HCT116 (cell line): ENCODE data around the gene ANXA7. TPM values are rescaled to one million over a fixed set of nuclear protein-coding genes. Genes with fewer than 3 reads are reported as not detected.

Experiments used
- ATAC-seq: fragments of 200-7000 bp; cut with Tn5 transposase; 2 replicates; pipeline ENCODE4 v1.9.1; 2020; ENCODE audit warnings: mild to moderate bottlenecking, moderate library complexity
- BruUV-seq: library from RNA; stranded (reverse); fragments of 400-500 nt; replicated peaks from 2 replicates; lab custom pipeline; 2021; lab: Mats Ljungman, UMichigan
- CTCF ChIA-PET: fragments of 300-600 bp; sonication (Branson Sonifier 250); formaldehyde crosslinking; loops from one replicate; lab custom pipeline; 2021; ENCODE audit warnings: antibody characterized with exemption; lab: Charles Lee
- POLR2A ChIA-PET: fragments of 300-600, 350-600 bp; sonication (Branson Sonifier 250); formaldehyde crosslinking; loops from one replicate; lab custom pipeline; 2021; ENCODE audit warnings: antibody characterized with exemption; lab: Charles Lee
- RAD21 ChIA-PET, 2 experiments: fragments of 300-600 bp; sonication (Branson Sonifier 250); formaldehyde crosslinking; loops; one replicate each; lab custom pipeline; 2023; ENCODE audit warnings: low total read pairs in 2 of 2; ENCODE audit not compliant: uncharacterized antibody in 2 of 2, unreplicated experiment in 2 of 2, low non-redundant PET in 1 of 2; lab: Charles Lee
- DNase-seq: peaks from one replicate; pipeline ENCODE4 v3.0.0-alpha.2; 2010; ENCODE audit warnings: low read depth, low spot score
- H2AFZ ChIP-seq: fragments of 200-600 bp; shearing (Covaris generic), sonication (generic); 2 replicates; pipeline ENCODE4 v1.6.1; 2017; ENCODE audit warnings: low read depth, mixed run types, mixed read lengths, antibody characterized with exemption, low read length; ENCODE audit not compliant: poor library complexity, severe bottlenecking
- H3K27ac ChIP-seq: 2 replicates; pipeline ENCODE4 v1.5.1; 2012; ENCODE audit warnings: low read depth, low read length
- H3K27me3 ChIP-seq: fragments of 200-600 bp; sonication (generic); 2 replicates; pipeline ENCODE4 v1.6.1; 2016; ENCODE audit warnings: mixed run types, low read length, mixed read lengths; ENCODE audit not compliant: insufficient read depth
- H3K36me3 ChIP-seq, 2 experiments: fragments of 200-500 bp in 1 of 2; fragments of 200-600 bp in 1 of 2; sonication (Bioruptor generic) in 1 of 2; sonication (generic) in 1 of 2; 2 replicates each; pipeline versions ENCODE4 v1.5.1 to v1.6.1; 2014 to 2016; ENCODE audit warnings: low read length in 2 of 2, inconsistent platforms in 1 of 2, mixed read lengths in 1 of 2, mixed run types in 1 of 2; ENCODE audit not compliant: insufficient read depth in 2 of 2, control insufficient read depth in 1 of 2
- H3K4me1 ChIP-seq, 2 experiments: fragments of 200-600 bp in 1 of 2; sonication (generic) in 1 of 2; 2 replicates each; pipeline versions ENCODE4 v1.5.1 to v1.6.1; 2012 to 2017; ENCODE audit warnings: low read length in 2 of 2, inconsistent platforms in 1 of 2, mild to moderate bottlenecking in 1 of 2, mixed read lengths in 1 of 2, mixed run types in 1 of 2, moderate library complexity in 1 of 2; ENCODE audit not compliant: insufficient read depth in 2 of 2, control insufficient read depth in 1 of 2
- H3K4me2 ChIP-seq: fragments of 200-600 bp; sonication (generic); 2 replicates; pipeline ENCODE4 v1.6.1; 2017; ENCODE audit warnings: mixed run types, low read length, mixed read lengths
- H3K4me3 ChIP-seq, 2 experiments: fragments of 200-600 bp in 1 of 2; sonication (generic) in 1 of 2; replicated peaks in 1 of 2; 2 replicates each; pipeline ENCODE4 v1.5.1; 2011 to 2016; ENCODE audit warnings: low read length in 2 of 2, control low read depth in 1 of 2, low read depth in 1 of 2, mild to moderate bottlenecking in 1 of 2, mixed read lengths in 1 of 2, mixed run types in 1 of 2
- H3K79me2 ChIP-seq: fragments of 200-600 bp; sonication (generic); 2 replicates; pipeline ENCODE4 v1.6.1; 2017; ENCODE audit warnings: mild to moderate bottlenecking, mixed run types, low read length, moderate library complexity, mixed read lengths; ENCODE audit not compliant: insufficient read depth
- H3K9ac ChIP-seq: fragments of 200-600 bp; sonication (generic); 2 replicates; pipeline ENCODE4 v1.6.1; 2016; ENCODE audit warnings: low read length, mixed read lengths
- H3K9me2 ChIP-seq: fragments of 200-600 bp; sonication (generic), shearing (Covaris generic); 2 replicates; pipeline ENCODE4 v1.6.1; 2017; ENCODE audit warnings: mixed run types, mild to moderate bottlenecking, moderate library complexity; ENCODE audit not compliant: insufficient read depth
- H3K9me3 ChIP-seq, 2 experiments: fragments of 200-500 bp in 1 of 2; fragments of 200-600 bp in 1 of 2; sonication (Bioruptor generic) in 1 of 2; sonication (generic) in 1 of 2; 2 replicates each; pipeline ENCODE4 v1.6.1; 2014 to 2017; ENCODE audit warnings: low read length in 2 of 2, mixed read lengths in 2 of 2, inconsistent platforms in 1 of 2, low read depth in 1 of 2, mild to moderate bottlenecking in 1 of 2, mixed run types in 1 of 2, moderate library complexity in 1 of 2; ENCODE audit not compliant: control insufficient read depth in 1 of 2, insufficient read depth in 1 of 2
- H4K20me1 ChIP-seq: fragments of 200-600 bp; sonication (generic), shearing (Covaris generic); 2 replicates; pipeline ENCODE4 v1.6.1; 2017; ENCODE audit warnings: mixed run types, mild to moderate bottlenecking, moderate library complexity; ENCODE audit not compliant: insufficient read depth
- CBX3 ChIP-seq: IDR thresholded peaks from 2 replicates; pipeline ENCODE4 v1.6.1; 2012; ENCODE audit warnings: low read depth
- CTCF ChIP-seq, 3 experiments: fragments of 200-600 bp in 1 of 3; sonication (generic) in 1 of 3; IDR thresholded peaks in 2 of 3; conservative IDR thresholded peaks in 1 of 3; 2 replicates each; pipeline ENCODE4 v1.5.1; 2012 to 2017; ENCODE audit warnings: low read depth in 2 of 3, low read length in 2 of 3, antibody characterized with exemption in 1 of 3, borderline replicate concordance in 1 of 3, control low read depth in 1 of 3, mild to moderate bottlenecking in 1 of 3, mixed read lengths in 1 of 3, mixed run types in 1 of 3, moderate library complexity in 1 of 3; ENCODE audit not compliant: insufficient read depth in 1 of 3
- EGR1 ChIP-seq: IDR thresholded peaks from 2 replicates; pipeline ENCODE4 v1.6.1; 2012; ENCODE audit warnings: low read depth
- EZH2 ChIP-seq: fragments of 200-600 bp; sonication (generic); IDR thresholded peaks from 2 replicates; pipeline ENCODE4 v1.6.1; 2017; ENCODE audit warnings: antibody characterized with exemption, mixed run types
- EZH2phosphoT487 ChIP-seq: fragments of 200-600 bp; IDR thresholded peaks from 2 replicates; pipeline ENCODE4 v1.6.1; 2018; ENCODE audit warnings: antibody characterized with exemption, borderline replicate concordance
- FOSL1 ChIP-seq: IDR thresholded peaks from 2 replicates; pipeline ENCODE4 v1.6.1; 2012; ENCODE audit warnings: low read depth
- MAX ChIP-seq: IDR thresholded peaks from 2 replicates; pipeline ENCODE4 v1.6.1; 2012
- POLR2A ChIP-seq: IDR thresholded peaks from 2 replicates; pipeline ENCODE4 v1.7.0; 2011; ENCODE audit warnings: borderline replicate concordance; ENCODE audit not compliant: insufficient read depth, insufficient read length; ENCODE audit errors: extremely low read depth
- POLR2AphosphoS5 ChIP-seq: IDR thresholded peaks from 2 replicates; pipeline ENCODE4 v1.6.1; 2011; ENCODE audit warnings: mild to moderate bottlenecking, low read depth, low read length, moderate library complexity
- REST ChIP-seq: IDR thresholded peaks from 2 replicates; pipeline ENCODE4 v1.6.1; 2012; ENCODE audit warnings: low read depth
- SIN3A ChIP-seq: IDR thresholded peaks from 2 replicates; pipeline ENCODE4 v1.6.1; 2012; ENCODE audit warnings: low read depth
- SP1 ChIP-seq: IDR thresholded peaks from 2 replicates; pipeline ENCODE4 v1.6.1; 2012; ENCODE audit warnings: low read depth
- TCF7L2 ChIP-seq: IDR thresholded peaks from 2 replicates; pipeline ENCODE4 v1.7.0; 2011; ENCODE audit warnings: borderline replicate concordance, inconsistent platforms; ENCODE audit not compliant: insufficient read depth, insufficient read length; ENCODE audit errors: extremely low read depth
- YY1 ChIP-seq: IDR thresholded peaks from 2 replicates; pipeline ENCODE4 v1.6.1; 2011; ENCODE audit warnings: low read length, low read depth, moderate library complexity, mild to moderate bottlenecking; ENCODE audit not compliant: insufficient replicate concordance; ENCODE audit errors: extremely low read depth
- ZBTB33 ChIP-seq: IDR thresholded peaks from 2 replicates; pipeline ENCODE4 v1.6.1; 2011; ENCODE audit warnings: mild to moderate bottlenecking, low read length, moderate library complexity; ENCODE audit not compliant: insufficient replicate concordance; ENCODE audit errors: extremely low read depth
- ZNF274 ChIP-seq: fragments of 200-500 bp; sonication (Bioruptor generic); IDR thresholded peaks from 2 replicates; pipeline ENCODE4 v1.6.1; 2014; ENCODE audit warnings: mild to moderate bottlenecking, low read depth, low read length, inconsistent platforms
- intact Hi-C: fragments of 100-400 bp; cut with micrococcal nuclease; formaldehyde crosslinking; loops from 2 replicates; pipeline ENCODE4 v1.10.0; 2022
- total RNA-seq: library from RNA; stranded (reverse); gene quantifications from one replicate; pipeline ENCODE4 v1.2.1, GENCODE V29; 2021; ENCODE audit not compliant: unreplicated experiment

ANXA7 gene
- total RNA-seq, 1 experiment from 2014 or later, result 105 TPM

GRCh38 chr10:73379064-73379748, 34.7 kb downstream of the ANXA7 start:
- H3K9me3 ChIP-seq, result no peaks in the 10 kb centered on the region
- intact Hi-C loops, result no loop called here
- ChIA-PET POLR2A (no interaction called here), CTCF (no interaction called here), RAD21 (no interaction called here)
- H3K36me3 ChIP-seq, result peaks cover 36 to 40% of the 10 kb centered on the region in 2 experiments
- no peak overlapping the region for H3K4me2 ChIP-seq
- BruUV-seq, result no TSS peak
- TF ChIP-seq ZNF274 (no peak), EGR1 (no peak), TCF7L2 (no peak), REST (no peak), YY1 (no peak), POLR2AphosphoS5 (no peak), ZBTB33 (no peak), SIN3A (no peak), EZH2phosphoT487 (no peak), SP1 (no peak), EZH2 (no peak), CTCF (IDR thresholded peaks at IDR 0.05 in 2 of 3, conservative IDR thresholded peaks at IDR 0.05 in 1 of 3; ENCODE audit: borderline replicate concordance in 1 of 3, insufficient read depth in 1 of 3, low read depth in 2 of 3, low read length in 2 of 3) (no peak), POLR2A (no peak), FOSL1 (no peak), MAX (no peak), CBX3 (no peak)
- H4K20me1 ChIP-seq, result no peaks in the 10 kb centered on the region
- no peaks in the 10 kb centered on the region for H3K4me1 ChIP-seq
- no peaks in the 10 kb centered on the region for H3K79me2 ChIP-seq
- DNase-seq, result no peak
- no peak overlapping the region for H2AFZ ChIP-seq
- H3K27me3 ChIP-seq, result no peaks in the 10 kb centered on the region
- no peak for ATAC-seq
- no peak overlapping the region for H3K4me3 ChIP-seq
- no peak overlapping the region for H3K9ac ChIP-seq
- H3K27ac ChIP-seq, result no peak overlapping the region
- no peaks in the 10 kb centered on the region for H3K9me2 ChIP-seq
